Vagina (tissue), 2 donors: ENCODE measurements around the gene DNTT. TPM values are rescaled to one million over a fixed set of nuclear protein-coding genes. Genes with fewer than 3 reads are reported as not detected.

Source experiments
- DNase-seq, 2 donors: peaks; one replicate each; pipeline ENCODE4 v3.0.0-alpha.2; 2017; ENCODE audit errors: extremely low spot score in 2 of 2
- H3K27ac ChIP-seq: fragments of 200-600 bp; sonication (generic); one replicate; pipeline ENCODE4 v1.5.1; 2019
- H3K27me3 ChIP-seq: fragments of 200-600 bp; sonication (generic); one replicate; pipeline ENCODE4 v1.5.1; 2019
- H3K36me3 ChIP-seq, 2 donors: fragments of 200-600 bp; sonication (generic); one replicate each; pipeline ENCODE4 v1.5.1; 2017 to 2019
- H3K4me1 ChIP-seq: fragments of 200-600 bp; sonication (generic); one replicate; pipeline ENCODE4 v1.5.1; 2019
- H3K4me3 ChIP-seq, 2 donors: fragments of 200-600 bp; sonication (generic); 1 replicate in 1 of 2; 2 replicates in 1 of 2; pipeline ENCODE4 v1.5.1; 2016 to 2019
- H3K9me3 ChIP-seq: fragments of 200-600 bp; sonication (generic); one replicate; pipeline ENCODE4 v1.5.1; 2019
- CTCF ChIP-seq, 3 experiments: fragments of 450-650 bp in 2 of 3; fragments of 200-600 bp in 1 of 3; sonication (generic) in 1 of 3; IDR thresholded peaks; one replicate each; pipeline ENCODE4 v1.5.1; 2017 to 2019; ENCODE audit warnings: antibody characterized with exemption in 3 of 3, mild to moderate bottlenecking in 2 of 3, moderate library complexity in 2 of 3
- POLR2A ChIP-seq, 2 donors: fragments of 450-650 bp; IDR thresholded peaks; one replicate each; pipeline ENCODE4 v1.6.1; 2017; ENCODE audit warnings: antibody characterized with exemption in 2 of 2, mild to moderate bottlenecking in 2 of 2, moderate library complexity in 2 of 2
- POLR2AphosphoS5 ChIP-seq, 2 donors: sonication (generic); formaldehyde crosslinking; IDR thresholded peaks; one replicate each; pipeline ENCODE4 v1.9.0; 2017; ENCODE audit warnings: antibody characterized with exemption in 2 of 2, mild to moderate bottlenecking in 2 of 2, low read depth in 1 of 2; ENCODE audit not compliant: insufficient read depth in 1 of 2
- intact Hi-C: fragments of 100-400 bp; cut with DNase I; formaldehyde crosslinking; loops from one replicate; pipeline ENCODE4 v1.15.1; 2023
- total RNA-seq: library from RNA; depleted of rRNA; stranded (reverse); fragments of >200 nt; gene quantifications from one replicate; pipeline ENCODE4 v1.2.3, GENCODE V29; 2016

Gene DNTT
- total RNA-seq, 1 donor from 2014 or later, result not detected

GRCh38 chr10:96370584-96371157, 66.4 kb downstream of the DNTT start:
- Histone ChIP-seq H3K4me1 (peaks cover 12% of the 10 kb centered on the region), H3K27me3 (no peaks in the 10 kb centered on the region), H3K36me3 (no peaks in the 10 kb centered on the region), H3K27ac (no peak overlapping the region), H3K9me3 (no peaks in the 10 kb centered on the region), H3K4me3 (no peak overlapping the region)
- no peak for DNase-seq
- intact Hi-C loops, result no loop called here
- TF ChIP-seq POLR2A (IDR thresholded peaks at IDR 0.05), result no peak
- peak; percentile 35 to 56 (median 53) for TF ChIP-seq CTCF (IDR thresholded peaks at IDR 0.05)
- no peak for TF ChIP-seq POLR2AphosphoS5 (IDR thresholded peaks at IDR 0.05; ENCODE audit: insufficient read depth in 1 of 2, low read depth in 1 of 2)

- no peak overlapping the region for H3K4me3 ChIP-seq
- no peak overlapping the region for H3K27ac ChIP-seq
- no peak for DNase-seq
- intact Hi-C loops, result no loop called here
- TF ChIP-seq POLR2A (IDR thresholded peaks at IDR 0.05) (no peak), POLR2AphosphoS5 (IDR thresholded peaks at IDR 0.05; ENCODE audit: insufficient read depth in 1 of 2, low read depth in 1 of 2) (no peak), CTCF (IDR thresholded peaks at IDR 0.05) (no peak)
- H3K27me3 ChIP-seq, result no peaks in the 10 kb centered on the region
- peaks cover 12% of the 10 kb centered on the region for H3K4me1 ChIP-seq
- H3K9me3 ChIP-seq, result no peaks in the 10 kb centered on the region
- no peaks in the 10 kb centered on the region for H3K36me3 ChIP-seq
Observed at GRCh38 chr10:96371356-96371755, 67.1 kb downstream of the DNTT start.

GRCh38 chr10:96374004-96374403, 69.8 kb downstream of the DNTT start:
- Histone ChIP-seq H3K27ac (no peak overlapping the region), H3K4me3 (no peak overlapping the region), H3K27me3 (no peaks in the 10 kb centered on the region), H3K4me1 (peaks cover 21% of the 10 kb centered on the region), H3K9me3 (no peaks in the 10 kb centered on the region), H3K36me3 (no peaks in the 10 kb centered on the region)
- intact Hi-C loops, result no loop called here
- no peak for DNase-seq
- TF ChIP-seq POLR2A (IDR thresholded peaks at IDR 0.05), result no peak
- TF ChIP-seq CTCF (IDR thresholded peaks at IDR 0.05), result no peak
- no peak for TF ChIP-seq POLR2AphosphoS5 (IDR thresholded peaks at IDR 0.05; ENCODE audit: insufficient read depth in 1 of 2, low read depth in 1 of 2)

- intact Hi-C loops, result no loop called here
- H3K4me3 ChIP-seq, result peak overlapping the region; percentile 30 to 43
- H3K36me3 ChIP-seq, result no peaks in the 10 kb centered on the region
- no peak for DNase-seq
- no peak for TF ChIP-seq CTCF (IDR thresholded peaks at IDR 0.05)
- no peak for TF ChIP-seq POLR2AphosphoS5 (IDR thresholded peaks at IDR 0.05; ENCODE audit: insufficient read depth in 1 of 2, low read depth in 1 of 2)
- no peak overlapping the region for H3K27ac ChIP-seq
- H3K4me1 ChIP-seq, result peaks cover 21% of the 10 kb centered on the region
- no peaks in the 10 kb centered on the region for H3K27me3 ChIP-seq
- no peaks in the 10 kb centered on the region for H3K9me3 ChIP-seq
Observed at GRCh38 chr10:96374639-96374984, 70.4 kb downstream of the DNTT start.

GRCh38 chr10:96374985-96375830, 71.0 kb downstream of the DNTT start:
- no peaks in the 10 kb centered on the region for H3K27me3 ChIP-seq
- H3K9me3 ChIP-seq, result no peaks in the 10 kb centered on the region
- H3K27ac ChIP-seq, result no peak overlapping the region
- intact Hi-C loops, result no loop called here
- H3K4me1 ChIP-seq, result peaks cover 21% of the 10 kb centered on the region
- TF ChIP-seq POLR2AphosphoS5 (IDR thresholded peaks at IDR 0.05; ENCODE audit: insufficient read depth in 1 of 2, low read depth in 1 of 2) (peak; percentile 20 to 27), POLR2A (IDR thresholded peaks at IDR 0.05) (no peak), CTCF (IDR thresholded peaks at IDR 0.05) (peak; percentile 36 to 90 (median 80))
- peak overlapping the region; percentile 30 to 43 for H3K4me3 ChIP-seq
- DNase-seq, result no peak
- H3K36me3 ChIP-seq, result no peaks in the 10 kb centered on the region
